NCI-H345 treated with DMSO at 0.1 percent for 48 hours (cell line): ENCODE data around the gene SRMS.

Experiments
- DNase-seq: peaks from one replicate; lab custom pipeline; 2025; ENCODE audit not compliant: unreplicated experiment; lab: John Stamatoyannopoulos, UW

The SRMS gene

DNA sequence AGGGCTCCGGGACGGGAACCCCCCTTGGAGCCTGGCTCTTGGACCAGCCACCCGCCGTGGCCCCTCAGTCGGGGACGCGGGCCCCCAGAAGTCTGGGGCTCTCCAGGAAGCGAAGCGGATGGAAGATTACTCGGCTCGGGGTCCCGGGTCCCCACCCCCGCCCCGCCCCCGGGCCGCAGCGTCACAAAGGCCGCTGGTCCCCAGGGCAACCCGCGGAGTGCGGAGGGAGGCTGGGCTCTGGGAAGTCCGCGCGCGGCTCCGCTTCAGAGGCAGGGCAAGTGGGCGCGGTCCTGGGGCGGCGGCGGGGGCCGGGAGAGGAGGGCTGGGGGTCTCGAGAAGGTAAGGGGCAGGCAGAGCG is 6.4 kb upstream of the SRMS start, which contains the start of gene FNDC11:
FNDC11 (plus strand) TSS at position 227 of the 358 bp plus-strand sequence. CDS start 1,505 bp downstream, outside the sequence.
- DNase-seq, result no peak

DNA sequence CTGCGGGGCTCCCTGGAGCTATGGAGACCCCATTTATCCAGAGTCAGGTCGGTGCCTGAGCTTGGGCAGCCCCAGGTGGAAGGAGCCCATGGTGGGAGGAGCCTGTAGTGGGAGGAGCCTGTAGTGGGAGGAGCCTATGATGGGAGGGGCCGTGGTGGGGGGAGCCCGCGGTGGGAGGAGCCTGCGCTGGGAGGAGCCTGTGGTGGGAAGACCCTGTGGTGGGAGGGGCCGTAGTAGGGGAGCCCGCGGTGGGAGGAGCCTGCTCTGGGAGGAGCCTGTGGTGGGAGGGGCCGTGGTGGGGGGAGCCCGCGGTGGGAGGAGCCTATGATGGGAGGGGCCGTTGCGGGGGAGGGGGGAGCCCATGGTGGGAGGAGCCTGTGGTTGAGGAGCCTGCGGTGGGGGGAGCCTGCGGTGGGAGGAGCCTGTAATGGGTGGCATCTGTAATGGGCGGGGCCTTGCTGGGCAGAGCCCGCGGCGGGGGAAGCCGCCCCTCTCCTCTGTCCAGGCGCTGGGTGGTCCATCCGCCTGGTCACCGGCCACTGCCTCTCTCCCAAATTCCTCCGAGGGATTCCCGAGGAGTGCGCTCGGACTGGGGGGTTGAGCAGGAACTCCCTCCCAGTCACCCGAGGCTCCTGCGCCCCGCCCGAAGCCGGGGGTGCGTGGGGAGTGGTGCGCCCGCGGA is 5.8 kb upstream of the SRMS start:
- DNase-seq, result peak; percentile 56

DNA sequence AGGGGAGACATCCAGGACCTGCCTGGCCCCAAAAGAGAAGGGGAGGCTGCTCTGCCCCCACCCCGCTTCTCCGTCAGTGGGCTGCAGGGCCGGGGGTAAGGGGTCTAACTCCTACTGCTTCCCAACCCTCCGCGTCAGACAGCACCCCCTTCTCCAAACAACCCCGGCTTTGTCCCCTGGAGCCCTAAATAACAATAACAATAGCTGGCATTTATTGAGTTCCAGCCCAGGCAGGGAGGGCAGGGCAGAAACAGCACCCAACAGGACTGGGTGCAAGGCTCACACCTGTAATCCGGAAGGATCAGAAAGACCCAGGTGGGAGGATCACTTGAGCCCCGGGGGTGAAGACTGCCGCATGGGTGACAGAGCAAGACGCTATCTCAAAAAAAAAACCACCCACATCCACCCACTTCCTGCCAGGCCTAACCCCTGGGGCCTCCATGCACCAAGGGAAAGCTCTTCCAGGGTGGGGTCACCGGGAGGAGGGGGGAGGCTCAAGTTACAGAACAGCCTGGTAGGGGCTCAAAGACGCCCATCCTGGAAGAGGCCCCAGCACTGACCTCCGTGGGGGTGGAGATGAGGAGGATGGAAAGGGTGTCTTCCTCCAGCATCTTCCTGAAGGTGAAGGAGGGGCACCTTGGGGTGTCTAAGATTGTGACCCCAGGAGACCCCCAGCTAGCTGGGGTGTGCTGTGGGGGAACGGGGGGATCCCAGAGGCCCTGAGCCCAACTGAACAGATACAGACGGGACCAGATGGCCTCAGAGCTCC is 5.1 kb upstream of the SRMS start:
- DNase-seq, result no peak

DNA sequence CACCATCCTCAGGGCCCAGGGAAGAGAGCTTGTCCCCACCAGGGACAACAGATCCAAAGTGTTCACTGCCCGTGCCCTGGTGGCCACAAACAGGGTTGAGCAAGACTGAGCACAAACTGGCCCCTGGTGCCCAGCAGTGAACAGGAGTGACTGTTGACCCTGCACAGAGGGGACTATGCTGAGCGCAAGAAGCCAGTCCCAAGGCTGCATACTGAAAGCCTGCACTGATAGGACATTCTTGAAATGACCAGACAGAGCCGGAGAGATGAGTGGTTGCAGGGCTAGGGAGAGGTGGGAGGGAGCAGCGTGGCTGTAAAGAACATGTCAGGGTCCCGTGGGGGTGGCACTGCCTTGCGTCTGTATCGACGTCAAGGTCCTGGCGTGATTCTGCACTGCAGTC is 3.5 kb upstream of the SRMS start:
- DNase-seq, result no peak

DNA sequence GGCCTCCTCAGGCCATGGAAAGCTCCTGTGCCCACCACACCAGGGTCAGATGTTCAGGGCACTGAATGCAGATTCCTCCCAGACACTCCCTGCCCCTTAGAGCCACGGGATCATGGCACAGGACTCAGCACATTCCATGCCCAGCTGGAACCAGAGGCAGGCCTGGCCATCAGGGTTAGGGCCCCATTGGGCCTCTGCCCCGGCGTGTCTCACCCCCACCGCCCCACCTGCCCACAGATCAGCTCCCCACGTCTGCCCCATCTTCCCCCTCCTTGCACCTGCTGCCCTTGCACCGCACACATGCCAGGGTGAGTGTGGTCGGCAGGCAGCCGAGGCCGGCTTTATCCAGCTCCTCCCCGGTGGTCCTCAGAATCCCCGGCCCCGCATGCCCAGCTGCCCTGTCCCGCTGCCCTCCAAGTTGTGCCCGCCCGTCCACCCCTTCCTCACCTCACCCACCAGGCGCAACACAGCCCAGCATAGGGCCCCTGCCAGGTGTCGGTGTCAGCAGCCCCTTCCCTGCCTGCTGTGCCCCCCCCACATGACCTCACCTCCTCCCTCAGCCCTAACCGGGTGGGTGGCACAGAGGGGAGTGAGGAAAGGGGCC is 2.2 kb upstream of the SRMS start:
- DNase-seq, result no peak

DNA sequence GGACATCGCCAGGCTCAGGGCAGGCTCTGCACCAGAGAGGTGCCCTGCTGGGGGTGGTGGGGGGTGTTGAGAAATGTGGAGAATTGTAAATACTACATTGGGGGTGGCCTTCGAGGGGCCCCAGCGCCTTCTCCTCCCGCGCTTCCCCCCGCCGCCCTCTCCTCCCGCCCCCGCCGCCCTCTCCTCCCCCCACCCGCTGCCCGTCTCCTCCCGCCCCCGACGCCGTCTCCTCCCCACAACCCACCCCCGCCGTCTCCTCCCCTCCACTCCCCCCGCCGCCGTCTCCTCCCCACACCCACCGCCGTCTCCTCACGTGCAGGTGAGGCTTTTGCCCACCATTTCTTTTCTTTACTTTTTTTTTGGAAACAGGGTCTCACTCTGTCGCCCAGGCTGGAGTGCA is 1.5 kb upstream of the SRMS start:
- no peak for DNase-seq

DNA sequence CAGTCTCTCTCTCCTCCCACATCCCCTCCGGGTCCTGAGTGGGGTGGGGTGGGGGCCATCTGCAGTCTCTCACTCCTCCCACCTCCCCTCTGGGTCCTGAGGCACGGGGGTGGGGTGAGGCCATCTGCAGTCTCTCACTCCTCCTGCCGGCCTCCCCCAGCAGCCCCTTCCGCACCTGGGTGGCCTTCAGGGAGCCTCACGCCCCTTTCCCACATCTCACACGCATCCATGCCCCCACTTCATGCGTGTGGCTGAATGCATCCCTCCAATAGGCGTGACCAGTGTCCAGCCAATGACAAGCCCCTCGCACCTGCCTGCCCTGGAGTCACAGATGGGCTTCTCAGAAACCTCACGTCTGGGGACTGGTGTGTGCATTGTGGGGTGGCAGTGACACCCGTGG is 993 bp upstream of the SRMS start:
- DNase-seq, result no peak

DNA sequence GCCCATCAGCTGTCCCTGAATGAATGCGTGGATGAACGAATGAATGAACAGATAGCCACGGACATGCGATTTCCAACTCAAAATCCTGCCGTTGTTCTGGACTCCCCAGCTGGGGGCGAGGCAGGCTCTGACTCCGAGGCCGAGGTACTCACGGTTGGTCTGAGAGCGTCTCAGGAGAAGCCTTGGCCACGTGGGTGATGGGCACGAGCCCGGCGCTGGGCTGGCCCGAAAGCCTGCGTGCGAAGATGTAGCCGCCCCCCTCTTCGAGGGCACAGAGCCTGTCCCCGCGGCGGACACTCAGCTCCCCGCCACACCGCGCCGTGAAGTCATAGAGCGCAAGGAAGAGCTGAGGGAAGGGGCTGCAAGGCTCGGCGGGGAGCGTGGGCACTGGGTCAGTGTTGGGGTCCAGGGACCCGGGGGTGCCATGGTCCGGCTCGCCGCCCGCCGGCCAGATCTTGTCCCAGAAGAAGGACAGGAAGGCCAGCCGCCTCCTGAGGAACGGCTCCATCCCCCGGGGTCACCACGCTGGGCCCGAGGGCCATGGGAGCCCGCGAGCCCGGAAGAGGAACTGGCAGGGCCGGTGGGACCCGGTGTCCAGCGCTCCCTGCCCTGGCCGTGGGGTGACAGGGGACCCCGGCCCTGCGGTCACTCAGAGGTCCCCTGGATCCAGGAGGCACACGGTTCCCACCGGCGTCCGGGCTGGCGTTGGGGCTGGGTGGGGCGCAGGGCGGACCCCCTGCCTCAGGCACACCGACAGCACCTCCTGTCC is 409 bp downstream of the SRMS start:
- no peak for DNase-seq

DNA sequence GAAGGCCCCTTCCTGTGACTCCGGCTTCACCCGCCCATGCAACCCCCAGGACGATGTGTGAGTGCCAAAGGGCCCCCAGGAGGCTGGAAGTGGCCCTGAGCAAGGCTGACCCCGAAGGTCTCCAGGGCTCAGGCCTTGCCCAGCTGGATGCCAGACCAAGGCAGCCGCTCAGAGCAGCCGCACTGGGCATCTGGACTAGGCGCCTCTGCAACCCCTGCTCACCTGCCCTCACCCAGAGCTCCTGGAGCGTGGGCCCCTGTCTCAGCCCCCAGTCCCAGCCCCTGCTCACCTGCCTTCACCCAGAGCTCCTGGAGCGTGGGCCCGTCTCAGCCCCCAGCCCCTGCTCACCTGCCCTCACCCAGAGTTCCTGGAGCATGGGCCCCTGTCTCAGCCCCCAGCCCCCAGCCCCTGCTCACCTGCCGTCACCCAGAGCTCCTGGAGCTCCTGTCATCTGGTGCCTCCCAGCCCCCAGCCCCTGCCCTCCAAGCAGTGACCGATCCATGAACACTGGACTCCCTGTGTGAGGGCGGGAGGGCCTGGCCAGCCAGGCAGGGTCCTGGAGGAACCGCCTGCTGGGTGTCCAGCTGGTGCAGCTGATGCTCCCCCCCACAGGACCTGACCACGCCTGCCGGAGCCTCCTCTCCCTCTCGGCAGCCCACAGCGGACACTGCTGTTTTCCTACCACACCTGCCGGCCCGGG is 1.1 kb downstream of the SRMS start:
- no peak for DNase-seq

DNA sequence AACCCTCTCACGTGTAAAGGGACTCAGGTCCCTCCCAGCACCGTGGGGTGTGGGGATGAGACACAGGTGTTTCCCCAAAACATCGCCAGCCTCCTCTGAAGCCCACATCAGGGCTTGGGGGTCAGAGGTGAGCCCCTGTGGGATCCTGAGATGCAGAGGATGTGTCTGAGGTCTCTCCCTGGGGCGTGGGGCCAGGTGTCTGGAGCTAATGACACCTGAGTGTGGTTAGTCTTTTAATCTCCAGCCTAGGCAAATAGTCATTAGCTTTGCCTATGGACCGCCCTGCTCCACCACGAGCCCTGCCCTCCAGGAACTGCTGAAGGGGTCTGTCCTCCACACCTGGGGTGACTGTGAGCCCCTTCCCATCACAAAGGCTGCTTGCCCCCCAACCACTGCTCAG is 1.7 kb downstream of the SRMS start:
- DNase-seq, result no peak

DNA sequence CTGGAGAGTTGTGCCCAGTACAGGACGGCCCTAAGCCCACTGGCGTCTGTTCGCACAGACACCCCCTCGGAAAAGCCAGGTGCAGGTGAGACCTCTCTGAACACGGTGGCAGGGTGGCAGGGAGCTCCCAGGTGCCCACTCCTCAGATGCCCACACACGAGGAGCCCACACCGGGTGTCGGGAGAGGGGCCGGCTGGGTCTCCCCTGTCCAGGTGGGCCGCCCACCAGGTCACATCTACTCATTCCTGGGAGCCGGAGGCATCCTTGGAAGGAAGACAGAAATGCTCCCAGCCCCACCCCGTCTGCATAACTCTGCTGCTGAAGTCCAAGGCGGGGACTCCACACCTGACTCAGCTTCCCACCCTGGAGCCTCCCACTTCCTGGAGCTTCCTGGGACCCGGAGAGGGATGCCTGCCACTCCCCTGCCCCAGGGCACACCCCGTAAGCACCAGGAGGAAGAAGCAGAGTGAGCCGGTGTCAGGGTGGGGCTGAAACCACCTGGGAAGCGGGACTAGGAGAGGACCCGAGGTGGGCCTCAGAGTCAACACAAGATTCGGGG is 2.5 kb downstream of the SRMS start:
- no peak for DNase-seq

DNA sequence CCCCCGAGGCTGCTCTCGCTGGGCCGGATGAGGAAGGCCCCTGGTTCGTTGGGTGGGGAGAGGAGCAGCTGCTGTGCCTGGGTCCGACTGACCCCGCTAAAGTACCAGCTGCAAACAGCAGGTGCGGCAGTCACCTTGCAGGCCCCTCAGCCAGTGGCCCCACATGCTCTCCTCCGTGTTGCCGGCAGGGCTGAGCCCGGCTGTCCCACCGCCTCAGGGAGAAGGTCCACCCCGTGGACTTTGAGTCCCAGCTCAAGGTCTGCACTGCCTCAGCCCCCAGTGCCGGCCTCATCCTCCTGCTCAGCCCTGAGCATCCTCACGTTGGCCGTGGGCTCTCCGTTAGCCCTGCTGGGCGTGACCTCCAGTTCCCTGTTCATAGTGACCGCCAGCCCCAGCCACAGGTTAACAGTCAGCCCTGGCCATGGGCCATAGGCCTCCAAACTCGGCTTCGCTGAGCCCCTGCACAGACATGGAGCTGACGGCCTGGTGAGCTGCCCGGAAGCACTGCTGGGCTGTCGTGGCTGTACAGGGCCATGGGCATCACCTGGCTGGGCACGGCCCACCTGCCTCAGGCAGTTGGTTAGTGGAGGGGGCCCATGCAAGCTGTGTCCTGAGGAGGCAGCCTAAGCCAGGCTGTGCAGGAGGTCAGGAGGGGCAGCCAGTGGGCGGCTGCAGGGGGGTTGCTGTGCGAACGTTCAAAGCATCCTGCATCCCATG is 3.1 kb downstream of the SRMS start:
- DNase-seq, result no peak

DNA sequence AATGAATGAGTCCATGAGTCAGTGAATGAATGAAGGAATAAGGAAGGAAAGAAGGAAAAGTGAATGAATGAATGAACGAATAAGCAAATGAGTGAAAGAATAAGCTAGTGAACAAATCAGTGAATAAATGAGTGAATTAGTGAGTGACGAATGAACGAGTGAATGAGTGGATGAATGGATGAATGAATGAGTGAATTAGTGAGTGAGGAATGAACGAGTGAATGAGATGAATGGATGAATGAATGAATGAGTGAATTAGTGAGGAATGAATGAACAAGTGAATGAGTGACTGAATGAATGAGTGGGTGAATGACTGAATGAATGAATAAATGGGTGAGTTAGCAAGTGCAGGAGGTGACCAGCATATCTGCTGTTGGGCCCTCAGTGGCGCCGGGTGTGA is 3.8 kb downstream of the SRMS start:
- DNase-seq, result no peak

DNA sequence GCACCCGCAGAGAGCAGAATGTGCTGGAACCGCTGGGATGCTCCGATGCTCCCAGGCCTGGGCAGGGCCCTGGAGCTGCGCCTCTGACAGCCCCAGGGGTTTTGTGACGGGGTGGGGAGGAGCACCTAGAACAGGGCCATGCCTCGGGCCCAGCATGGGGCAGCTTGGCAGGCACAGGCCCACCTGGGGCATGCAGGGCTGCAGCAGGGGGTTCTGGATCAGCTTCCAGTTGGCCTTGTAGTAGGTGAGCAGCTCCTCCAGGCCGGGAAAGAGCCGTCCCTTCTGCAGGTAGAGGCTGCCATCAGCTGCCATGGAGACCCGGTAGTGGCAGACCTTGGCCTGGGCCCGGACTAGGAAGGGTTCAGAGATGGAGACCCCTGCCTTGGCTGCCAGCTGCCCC is 4.4 kb downstream of the SRMS start:
- DNase-seq, result no peak

DNA sequence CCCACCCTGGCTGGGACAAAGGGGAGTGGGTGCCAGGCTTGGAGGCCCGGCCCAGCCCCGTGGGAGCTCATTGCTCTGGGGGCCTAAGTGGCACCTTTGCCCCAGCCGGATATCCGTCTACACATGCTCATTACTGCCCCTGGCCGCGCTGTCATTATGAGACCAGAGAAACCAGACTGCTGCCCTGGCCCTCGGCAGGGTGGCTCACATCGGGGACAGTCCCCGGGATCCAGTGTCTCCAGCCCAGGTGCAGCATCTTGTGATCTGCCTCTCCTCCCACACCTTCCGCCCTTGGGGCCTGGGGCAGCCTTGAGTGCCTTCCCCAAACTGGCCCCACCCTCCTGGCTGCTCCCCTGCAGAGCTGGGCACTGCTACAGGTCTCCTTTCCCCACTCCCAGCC is 4.9 kb downstream of the SRMS start:
- DNase-seq, result no peak

DNA sequence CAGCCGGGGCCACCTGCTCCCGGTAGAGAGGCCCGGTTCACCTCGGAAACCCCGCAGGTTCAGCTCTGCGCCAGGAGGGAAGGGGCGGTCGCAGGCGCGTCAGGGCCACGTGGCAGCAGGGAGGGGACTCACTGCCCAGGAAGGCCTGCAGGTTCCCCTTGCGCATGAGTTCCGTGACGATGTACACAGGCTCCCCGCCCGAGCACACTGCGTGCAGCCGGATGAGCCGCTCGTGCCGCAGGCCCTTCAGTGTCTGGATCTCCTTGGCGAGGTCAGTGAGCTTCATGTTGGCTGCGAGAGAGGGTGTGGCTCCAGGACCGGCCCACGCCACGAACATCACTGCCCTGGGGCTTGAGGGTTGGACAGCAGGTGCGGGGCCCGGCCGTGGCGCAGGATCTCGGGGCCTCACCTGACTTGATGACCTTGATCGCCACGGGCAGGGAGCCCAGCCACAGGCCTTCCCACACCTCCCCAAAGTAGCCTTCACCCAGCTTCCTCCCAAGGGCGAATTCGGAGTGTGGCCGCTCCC is 5.5 kb downstream of the SRMS start:
- DNase-seq, result no peak

DNA sequence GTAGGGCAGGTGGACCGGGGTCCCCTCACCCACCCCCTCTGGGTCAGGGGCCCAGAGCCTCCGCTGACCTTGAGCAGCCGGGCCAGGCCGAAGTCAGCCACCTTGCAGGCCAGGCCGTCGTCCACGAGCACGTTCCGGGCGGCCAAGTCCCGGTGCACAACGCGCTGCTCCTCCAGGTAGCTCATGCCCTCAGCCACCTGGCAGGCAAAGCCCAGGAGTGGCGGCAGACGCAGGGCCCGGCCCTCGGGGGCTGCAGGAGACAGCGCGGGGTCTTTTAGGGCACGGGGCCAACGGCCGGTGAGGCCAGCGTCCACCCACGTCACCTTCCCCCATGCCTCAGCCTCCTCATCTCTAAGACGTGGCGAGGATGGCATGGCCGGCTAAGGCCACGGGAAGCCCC is 6.2 kb downstream of the SRMS start:
- DNase-seq, result no peak

DNA sequence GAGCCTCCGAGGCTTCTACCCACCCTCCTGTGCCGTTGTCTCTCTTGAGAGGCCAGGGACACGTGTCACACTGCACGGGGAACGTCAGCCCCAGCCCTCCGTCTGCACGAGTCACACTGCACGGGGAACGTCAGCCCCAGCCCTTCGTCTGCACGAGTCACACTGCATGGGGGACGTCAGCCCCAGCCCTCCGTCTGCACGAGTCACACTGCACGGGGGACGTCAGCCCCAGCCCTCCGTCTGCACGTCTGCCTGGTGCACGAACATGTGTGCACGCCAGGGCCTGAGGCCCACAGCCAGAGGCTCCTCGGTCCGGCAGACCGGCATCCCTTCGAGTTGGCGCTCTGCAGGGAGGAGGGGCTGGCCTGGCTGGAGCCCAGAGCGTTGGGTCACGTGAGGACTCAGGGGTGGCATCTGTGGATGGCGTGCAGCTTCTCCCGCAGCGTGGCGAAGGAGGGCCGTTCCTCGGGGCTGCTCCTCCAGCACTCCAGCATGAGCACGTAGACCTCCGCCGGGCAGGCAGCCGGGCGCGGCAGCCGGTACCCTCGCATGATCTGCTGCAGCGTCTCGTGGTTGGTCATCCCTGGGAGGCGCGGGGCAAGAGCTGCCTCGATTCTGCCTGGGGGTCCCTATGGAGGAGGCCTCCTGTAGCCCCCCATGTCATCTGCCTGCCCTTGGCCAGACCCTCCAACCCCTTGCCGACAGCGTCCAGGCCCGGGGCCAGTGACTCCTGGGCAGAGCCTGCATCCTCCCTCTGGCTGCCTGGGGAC is 6.9 kb downstream of the SRMS start:
- no peak for DNase-seq
